ENCODE data around the gene KRT24.

The KRT24 gene

GRCh38 chr17:40694584-40694983, 9.0 kb downstream of the KRT24 start:
- DNase-seq (ENCODE audit: low read depth) = no peak

- DNase-seq (ENCODE audit: low read depth) = no peak
Observed at GRCh38 chr17:40687106-40687505, 16.4 kb downstream of the KRT24 start.

GRCh38 chr17:40686192-40686591, 17.4 kb downstream of the KRT24 start:
- no peak for DNase-seq (ENCODE audit: low read depth)

- no peak for DNase-seq (ENCODE audit: low read depth)
Observed at GRCh38 chr17:40680998-40681397, 22.6 kb downstream of the KRT24 start.

GRCh38 chr17:40679523-40679907, 24.0 kb downstream of the KRT24 start:
- DNase-seq (ENCODE audit: low read depth) = no peak

- no peak for DNase-seq (ENCODE audit: low read depth)
Observed at GRCh38 chr17:40678902-40679522, 24.5 kb downstream of the KRT24 start.

- DNase-seq (ENCODE audit: low read depth) = no peak
Observed at GRCh38 chr17:40675905-40676304, 27.6 kb downstream of the KRT24 start.

GRCh38 chr17:40672654-40673053, 30.9 kb downstream of the KRT24 start:
- no peak for DNase-seq (ENCODE audit: low read depth)

- no peak for DNase-seq (ENCODE audit: low read depth)
Observed at GRCh38 chr17:40671282-40671681, 32.3 kb downstream of the KRT24 start.

GRCh38 chr17:40666331-40666730, 37.2 kb downstream of the KRT24 start:
- DNase-seq (ENCODE audit: low read depth) = no peak

GRCh38 chr17:40664582-40665333, 38.8 kb downstream of the KRT24 start, which contains the start of gene KRT222:
Gene KRT222, minus strand, starts transcription at chr17:40665177. Its CDS starts 78 bp downstream, at chr17:40665099.
- no peak for DNase-seq (ENCODE audit: low read depth)

- no peak for DNase-seq (ENCODE audit: low read depth)
Observed at GRCh38 chr17:40663252-40663651, 40.3 kb downstream of the KRT24 start.

GRCh38 chr17:40659911-40660310, 43.6 kb downstream of the KRT24 start:
- DNase-seq (ENCODE audit: low read depth) = no peak

GRCh38 chr17:40658396-40658795, 45.2 kb downstream of the KRT24 start:
- DNase-seq (ENCODE audit: low read depth) = no peak

- DNase-seq (ENCODE audit: low read depth) = no peak
Observed at GRCh38 chr17:40651939-40652338, 51.6 kb downstream of the KRT24 start.

- no peak for DNase-seq (ENCODE audit: low read depth)
Observed at GRCh38 chr17:40648384-40648968, 55.1 kb downstream of the KRT24 start.

All from stimulated activated CD8-positive, alpha-beta memory T cell treated with anti-CD3 and anti-CD28 coated beads, Interleukin-12 subunit alpha, Interleukin-12 subunit beta, amount 100 ng/mL, for 4 hours (primary cell).